Nucleus accumbens (tissue), 56 donors: ENCODE results near the gene PRR5L.
A peak's percentile ranks its signal among the peaks of the same experiment; 100 is the strongest.

Source experiments
- DNase-seq, 56 donors: peaks; one replicate each; lab custom pipeline; 2025; lab: John Stamatoyannopoulos, UW

PRR5L gene

GRCh38 chr11:36452961-36453360, 156.9 kb downstream of the PRR5L start:
- no peak for DNase-seq

- DNase-seq, result no peak
These were observed 157.6 kb downstream of the PRR5L start for GRCh38 chr11:36453678-36454077.

- no peak for DNase-seq
These were observed 158.5 kb downstream of the PRR5L start for GRCh38 chr11:36454551-36454940.

- DNase-seq, result peak in 29 of 56 donors; percentile 14 to 78 (median 35)
These were observed 159.0 kb downstream of the PRR5L start for GRCh38 chr11:36454941-36455631.

- DNase-seq, result peak in 38 of 56 donors; percentile 13 to 62 (median 38)
These were observed 159.6 kb downstream of the PRR5L start for GRCh38 chr11:36455658-36456111.

GRCh38 chr11:36456156-36456555, 160.1 kb downstream of the PRR5L start:
- no peak for DNase-seq

GRCh38 chr11:36458129-36458915, 162.2 kb downstream of the PRR5L start:
- DNase-seq, result no peak

GRCh38 chr11:36459046-36459445, 163.0 kb downstream of the PRR5L start:
- no peak for DNase-seq

- DNase-seq, result peak in 1 of 56 donors; percentile 20
These were observed 164.1 kb downstream of the PRR5L start for GRCh38 chr11:36460220-36460619.

- no peak for DNase-seq
These were observed 166.2 kb downstream of the PRR5L start for GRCh38 chr11:36462321-36462720.

- DNase-seq, result no peak
These were observed 167.7 kb downstream of the PRR5L start for GRCh38 chr11:36463781-36464180.

- DNase-seq, result no peak
These were observed 168.6 kb downstream of the PRR5L start for GRCh38 chr11:36464720-36465119.

- DNase-seq, result no peak
These were observed 169.5 kb downstream of the PRR5L start for GRCh38 chr11:36465449-36466163.

- no peak for DNase-seq
These were observed 170.9 kb downstream of the PRR5L start for GRCh38 chr11:36467012-36467411.

GRCh38 chr11:36467916-36468315, 171.8 kb downstream of the PRR5L start:
- no peak for DNase-seq

- DNase-seq, result no peak
These were observed 173.0 kb downstream of the PRR5L start for GRCh38 chr11:36469063-36469462.

- DNase-seq, result no peak
These were observed 174.1 kb downstream of the PRR5L start for GRCh38 chr11:36469881-36470802.

- DNase-seq, result no peak
These were observed 175.5 kb downstream of the PRR5L start for GRCh38 chr11:36471577-36471976.

- DNase-seq, result no peak
These were observed 179.1 kb downstream of the PRR5L start for GRCh38 chr11:36475192-36475591.

- DNase-seq, result peak in 25 of 56 donors; percentile 2 to 67 (median 20)
These were observed 182.7 kb downstream of the PRR5L start for GRCh38 chr11:36478700-36479329.
